Endothelial cell of umbilical vein (primary cell): ENCODE measurements around the gene WDR5. TPM values are rescaled to one million over a fixed set of nuclear protein-coding genes. Genes with fewer than 3 reads are reported as not detected.

Experiments
- BruUV-seq: library from RNA; stranded (reverse); fragments of 400-500 nt; replicated peaks from 2 replicates; lab custom pipeline; 2021; lab: Mats Ljungman, UMichigan
- CTCF ChIA-PET: fragments of 300-600, 350-600 bp; sonication (Branson Sonifier 250); formaldehyde crosslinking; loops from one replicate; lab custom pipeline; 2021; ENCODE audit warnings: antibody characterized with exemption, inconsistent platforms; lab: Charles Lee
- POLR2A ChIA-PET: fragments of 300-600, 350-600 bp; sonication (Branson Sonifier 250); formaldehyde crosslinking; loops from one replicate; lab custom pipeline; 2021; ENCODE audit warnings: antibody characterized with exemption, inconsistent platforms; lab: Charles Lee
- DNase-seq: peaks from one replicate; pipeline ENCODE4 v3.0.0-alpha.2; 2011; ENCODE audit warnings: low read depth, low spot score
- FAIRE-seq: peaks from 2 replicates; lab custom pipeline; 2011; peaks lifted over from hg19 to GRCh38; lab: Jason Lieb, UNC
- H2AFZ ChIP-seq: 2 replicates; pipeline ENCODE4 v1.6.0; 2012; ENCODE audit warnings: low read depth, low read length, control low read depth, inconsistent platforms
- H3K27ac ChIP-seq: 2 replicates; pipeline ENCODE4 v1.5.1; 2011; ENCODE audit warnings: low read depth, mild to moderate bottlenecking, control low read depth, low read length, moderate library complexity; ENCODE audit not compliant: insufficient read depth
- H3K27me3 ChIP-seq, 2 experiments: 2 replicates each; pipeline versions ENCODE4 v1.6.0 to v1.6.1; 2011; ENCODE audit warnings: low read length in 2 of 2, mixed read lengths in 1 of 2; ENCODE audit not compliant: control insufficient read depth in 2 of 2, insufficient read depth in 2 of 2
- H3K36me3 ChIP-seq, 2 experiments: 2 replicates in 1 of 2; 3 replicates in 1 of 2; pipeline ENCODE4 v1.5.1; 2011; ENCODE audit warnings: low read length in 2 of 2, mild to moderate bottlenecking in 1 of 2, moderate library complexity in 1 of 2; ENCODE audit not compliant: control insufficient read depth in 2 of 2, insufficient read depth in 2 of 2; ENCODE audit errors: extremely low read depth in 1 of 2
- H3K4me1 ChIP-seq: 3 replicates; pipeline ENCODE4 v1.5.1; 2011; ENCODE audit warnings: mild to moderate bottlenecking, low read length; ENCODE audit not compliant: control insufficient read depth, insufficient read depth; ENCODE audit errors: extremely low read depth
- H3K4me2 ChIP-seq: 2 replicates; pipeline ENCODE4 v1.6.1; 2011; ENCODE audit warnings: low read length, control low read depth, mixed read lengths; ENCODE audit not compliant: insufficient read depth
- H3K4me3 ChIP-seq, 3 experiments: fragments of 200-600 bp in 1 of 3; sonication (generic), shearing (Covaris generic) in 1 of 3; replicated peaks in 1 of 3; 2 replicates each; pipeline ENCODE4 v1.5.1; 2011 to 2016; ENCODE audit warnings: control low read depth in 3 of 3, low read length in 3 of 3, mild to moderate bottlenecking in 2 of 3, inconsistent platforms in 1 of 3, low read depth in 1 of 3, moderate library complexity in 1 of 3; ENCODE audit not compliant: insufficient read depth in 1 of 3
- H3K79me2 ChIP-seq: 2 replicates; pipeline ENCODE4 v1.6.0; 2012; ENCODE audit warnings: low read length, inconsistent platforms; ENCODE audit not compliant: control insufficient read depth, insufficient read depth
- H3K9ac ChIP-seq: replicated peaks from 2 replicates; pipeline ENCODE3; 2011; ENCODE audit warnings: low read length, control low read depth; ENCODE audit not compliant: insufficient read depth; ENCODE audit errors: extremely low read depth
- H3K9me1 ChIP-seq: replicated peaks from 3 replicates; pipeline ENCODE4 v1.6.0; 2011; ENCODE audit warnings: mild to moderate bottlenecking, low read length; ENCODE audit not compliant: control insufficient read depth, insufficient read depth; ENCODE audit errors: extremely low read depth
- H3K9me3 ChIP-seq: replicated peaks from 2 replicates; pipeline ENCODE4 v1.5.1; 2012; ENCODE audit warnings: low read length, inconsistent platforms; ENCODE audit not compliant: control insufficient read depth, insufficient read depth
- H4K20me1 ChIP-seq: replicated peaks from 2 replicates; pipeline ENCODE3; 2011; ENCODE audit warnings: mild to moderate bottlenecking, low read length; ENCODE audit not compliant: control insufficient read depth, insufficient read depth; ENCODE audit errors: extremely low read depth
- CTCF ChIP-seq, 2 donors: IDR thresholded peaks; 1 replicate in 1 of 2; 2 replicates in 1 of 2; pipeline ENCODE4 v1.5.1; 2011; ENCODE audit warnings: low read length in 2 of 2, mild to moderate bottlenecking in 2 of 2, moderate library complexity in 2 of 2, control low read depth in 1 of 2, inconsistent platforms in 1 of 2, low read depth in 1 of 2; ENCODE audit not compliant: insufficient read depth in 1 of 2; ENCODE audit errors: extremely low read depth in 1 of 2
- FOS ChIP-seq: IDR thresholded peaks from 2 replicates; pipeline ENCODE4 v1.6.1; 2011; ENCODE audit warnings: mild to moderate bottlenecking, low read length, moderate library complexity, borderline replicate concordance; ENCODE audit not compliant: insufficient read depth
- GATA2 ChIP-seq: IDR thresholded peaks from 2 replicates; pipeline ENCODE4 v1.7.0; 2011; ENCODE audit warnings: low read depth, mild to moderate bottlenecking, moderate library complexity, mixed read lengths, low read length; ENCODE audit not compliant: insufficient read length, insufficient read depth
- JUN ChIP-seq: IDR thresholded peaks from 2 replicates; pipeline ENCODE4 v1.6.1; 2011; ENCODE audit warnings: borderline replicate concordance, low read depth; ENCODE audit not compliant: insufficient read length, insufficient read depth
- MYC ChIP-seq: IDR thresholded peaks from one replicate; pipeline ENCODE4 v1.6.1; 2011; ENCODE audit warnings: mild to moderate bottlenecking, low read depth, low read length
- POLR2A ChIP-seq: IDR thresholded peaks from 2 replicates; pipeline ENCODE4 v1.6.1; 2012; ENCODE audit warnings: low read depth, mild to moderate bottlenecking, control low read depth, low read length
- POLR2AphosphoS5 ChIP-seq: IDR thresholded peaks from 2 replicates; pipeline ENCODE4 v1.6.1; 2012; ENCODE audit warnings: low read depth, mild to moderate bottlenecking, control low read depth, low read length, moderate library complexity; ENCODE audit not compliant: insufficient read depth
- dilution Hi-C: fragments of 300-500 bp; cut with MboI; formaldehyde crosslinking; loops from one replicate; pipeline ENCODE4 v1.15.0; 2019; ENCODE audit warnings: low sequenced_read_pairs; ENCODE audit not compliant: extremely low pct_ligation_motif_present
- intact Hi-C: fragments of 100-400 bp; cut with micrococcal nuclease; formaldehyde crosslinking; loops from one replicate; pipeline ENCODE4 v1.10.0; 2022
- polyA plus RNA-seq, 4 experiments: library from polyadenylated mRNA; depleted of rRNA in 3 of 4; stranded (reverse) in 3 of 4; unstranded in 1 of 4; fragments of >200 nt; gene quantifications; 2 replicates each; pipeline versions ENCODE4 v1.2.1 to v1.2.3, GENCODE V29; 2011 to 2012; ENCODE audit warnings: missing spikeins in 1 of 4
- total RNA-seq: library from RNA; stranded (reverse); gene quantifications from 2 replicates; pipeline ENCODE4 v1.2.3, GENCODE V29; 2021
- TF ChIP-seq, protein P1 (sequence below): IDR thresholded peaks from 2 replicates; pipeline ENCODE4 v1.6.1; 2011; ENCODE audit not compliant: insufficient read depth, insufficient read length

WDR5 gene
- total and polyA plus RNA-seq, 2 donors (not counting 3 experiments of a cell fraction or from before 2014, with no cell fraction given), result 32.1 to 42.5 TPM

GRCh38 chr9:134123764-134124128, 12.1 kb upstream of the WDR5 start:
- DNase-seq, result no peak
- dilution Hi-C loops, result no loop called here
- Histone ChIP-seq H3K27ac (no peak overlapping the region), H3K79me2 (no peaks in the 10 kb centered on the region), H4K20me1 (no peaks in the 10 kb centered on the region), H3K9ac (no peak overlapping the region), H3K27me3 (no peaks in the 10 kb centered on the region), H2AFZ (no peak overlapping the region), H3K4me1 (no peaks in the 10 kb centered on the region), H3K4me3 (no peak overlapping the region), H3K36me3 (no peaks in the 10 kb centered on the region), H3K9me3 (no peaks in the 10 kb centered on the region), H3K9me1 (no peaks in the 10 kb centered on the region), H3K4me2 (no peak overlapping the region)
- FAIRE-seq, result no peak
- intact Hi-C loops, result no loop called here
- no TSS peak for BruUV-seq
- ChIA-PET POLR2A (no interaction called here), CTCF (no interaction called here)
- TF ChIP-seq FOS (no peak), MYC (no peak)

GRCh38 chr9:134125413-134126095, 10.3 kb upstream of the WDR5 start:
- H2AFZ ChIP-seq, result no peak overlapping the region
- no peaks in the 10 kb centered on the region for H4K20me1 ChIP-seq
- BruUV-seq, result no TSS peak
- ChIA-PET CTCF (interaction anchor here (1.5 kb wide), 1 partner anchor 13 kb away, joined by 3 read pairs; no protein-coding TSS in a partner anchor), POLR2A (no interaction called here)
- FAIRE-seq (no peak), DNase-seq (no peak)
- no peak overlapping the region for H3K4me3 ChIP-seq
- H3K79me2 ChIP-seq, result no peaks in the 10 kb centered on the region
- H3K36me3 ChIP-seq, result no peaks in the 10 kb centered on the region
- no peaks in the 10 kb centered on the region for H3K9me3 ChIP-seq
- no peak overlapping the region for H3K9ac ChIP-seq
- no peak overlapping the region for H3K27ac ChIP-seq
- H3K9me1 ChIP-seq, result no peaks in the 10 kb centered on the region
- no peak overlapping the region for H3K4me2 ChIP-seq
- dilution Hi-C loops (no loop called here), intact Hi-C loops (no loop called here)
- peaks cover 0 to 7% of the 10 kb centered on the region in 2 experiments for H3K27me3 ChIP-seq
- no peaks in the 10 kb centered on the region for H3K4me1 ChIP-seq
- TF ChIP-seq CTCF (IDR thresholded peaks at IDR 0.05; ENCODE audit: extremely low read depth in 1 of 2, insufficient read depth in 1 of 2, low read depth in 1 of 2, low read length in 2 of 2), result no peak
- no peak for TF ChIP-seq POLR2AphosphoS5
- no peak for TF ChIP-seq GATA2
- TF ChIP-seq, protein P1, sequence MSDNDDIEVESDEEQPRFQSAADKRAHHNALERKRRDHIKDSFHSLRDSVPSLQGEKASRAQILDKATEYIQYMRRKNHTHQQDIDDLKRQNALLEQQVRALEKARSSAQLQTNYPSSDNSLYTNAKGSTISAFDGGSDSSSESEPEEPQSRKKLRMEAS, result no peak
- no peak for TF ChIP-seq JUN
- no peak for TF ChIP-seq POLR2A
- no peak for TF ChIP-seq FOS
- no peak for TF ChIP-seq MYC
